Parathyroid adenoma (tissue), 2 donors: ENCODE results near the gene RPS27A.
"Not testable (repeated sequence)": the region's sequence is repeated elsewhere in the genome, so short reads cannot be mapped to it uniquely, and the experiment has no call there.

Experiments used
- H2AFZ ChIP-seq: fragments of 300-600 bp; sonication (generic); one replicate; pipeline ENCODE4 v1.7.0; 2017; ENCODE audit warnings: antibody characterized with exemption, mild to moderate bottlenecking
- H3K27ac ChIP-seq: fragments of 300-600 bp; sonication (generic); one replicate; pipeline ENCODE4 v1.7.0; 2017
- H3K27me3 ChIP-seq: fragments of 300-600 bp; sonication (generic); one replicate; pipeline ENCODE4 v1.7.0; 2017; ENCODE audit warnings: low read length; ENCODE audit not compliant: control insufficient read depth, insufficient read depth
- H3K36me3 ChIP-seq: fragments of 300-600 bp; sonication (generic); one replicate; pipeline ENCODE4 v1.7.0; 2017; ENCODE audit warnings: low read length; ENCODE audit not compliant: control insufficient read depth, insufficient read depth
- H3K4me1 ChIP-seq: fragments of 300-600 bp; sonication (generic); one replicate; pipeline ENCODE4 v1.7.0; 2017; ENCODE audit warnings: control low read depth
- H3K4me2 ChIP-seq: fragments of 300-600 bp; sonication (generic); one replicate; pipeline ENCODE4 v1.7.0; 2017; ENCODE audit warnings: low read length
- H3K4me3 ChIP-seq: fragments of 300-600 bp; sonication (generic); one replicate; pipeline ENCODE4 v1.7.0; 2017; ENCODE audit warnings: low read depth, low read length
- H3K79me2 ChIP-seq: fragments of 300-600 bp; sonication (generic); one replicate; pipeline ENCODE4 v1.7.0; 2017; ENCODE audit warnings: control low read depth
- H3K9ac ChIP-seq: fragments of 300-600 bp; sonication (generic); one replicate; pipeline ENCODE4 v1.7.0; 2017; ENCODE audit warnings: mild to moderate bottlenecking
- H3K9me3 ChIP-seq: fragments of 300-600 bp; sonication (generic); one replicate; pipeline ENCODE4 v1.7.0; 2017; ENCODE audit warnings: low read length; ENCODE audit not compliant: control insufficient read depth
- TF ChIP-seq, protein P1 (sequence below): fragments of 300-600 bp; sonication (generic); IDR thresholded peaks from one replicate; pipeline ENCODE4 v1.7.0; 2017; ENCODE audit warnings: antibody characterized with exemption, mild to moderate bottlenecking
- donor health status: primary hyperparathyroidism.

Gene RPS27A

DNA sequence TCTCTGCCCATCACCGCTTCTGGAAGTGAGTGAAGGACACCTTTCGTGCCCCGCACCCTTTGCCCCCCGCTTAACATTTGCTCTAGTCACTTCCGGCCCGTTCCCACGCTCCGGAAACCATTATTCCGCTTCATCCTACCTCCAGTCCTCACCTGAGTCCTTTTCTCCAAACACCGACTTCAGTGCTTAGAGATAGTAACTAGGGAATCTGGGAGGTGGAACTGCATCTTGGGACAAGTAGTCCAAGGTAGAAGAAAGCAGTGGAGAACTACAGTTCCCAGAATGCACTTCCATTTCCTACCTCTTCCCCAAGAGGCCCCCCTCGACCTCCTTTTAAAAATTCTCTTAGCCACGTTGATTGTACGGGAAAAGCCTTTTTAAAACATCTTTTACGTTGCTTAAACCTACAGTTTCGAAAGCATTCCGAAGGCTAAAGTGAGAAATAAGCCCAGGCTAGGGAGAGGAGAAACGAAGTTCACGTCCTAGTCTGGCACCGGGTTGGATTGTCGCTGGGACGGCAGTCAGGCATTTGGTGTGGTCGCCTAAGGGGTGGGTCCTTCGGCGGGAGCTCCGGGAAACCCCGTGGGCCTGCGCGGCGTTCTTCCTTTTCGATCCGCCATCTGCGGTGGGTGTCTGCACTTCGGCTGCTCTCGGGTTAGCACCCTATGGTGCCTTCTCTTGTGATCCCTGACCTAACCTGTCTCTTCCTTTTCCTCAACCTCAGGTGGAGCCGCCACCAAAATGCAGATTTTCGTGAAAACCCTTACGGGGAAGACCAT, at the start of gene RPS27A, which contains the start of gene CLHC1:
Gene RPS27A (plus strand): TSS at position 605 of the 779 bp plus-strand sequence. CDS start 137 bp downstream, at position 742.
Gene CLHC1 (minus strand): TSS at position 210 of the 779 bp plus-strand sequence. CDS start 9,882 bp downstream, outside the sequence.
- peaks cover 11% of the 10 kb centered on the region for H3K79me2 ChIP-seq
- TF ChIP-seq, protein P1, sequence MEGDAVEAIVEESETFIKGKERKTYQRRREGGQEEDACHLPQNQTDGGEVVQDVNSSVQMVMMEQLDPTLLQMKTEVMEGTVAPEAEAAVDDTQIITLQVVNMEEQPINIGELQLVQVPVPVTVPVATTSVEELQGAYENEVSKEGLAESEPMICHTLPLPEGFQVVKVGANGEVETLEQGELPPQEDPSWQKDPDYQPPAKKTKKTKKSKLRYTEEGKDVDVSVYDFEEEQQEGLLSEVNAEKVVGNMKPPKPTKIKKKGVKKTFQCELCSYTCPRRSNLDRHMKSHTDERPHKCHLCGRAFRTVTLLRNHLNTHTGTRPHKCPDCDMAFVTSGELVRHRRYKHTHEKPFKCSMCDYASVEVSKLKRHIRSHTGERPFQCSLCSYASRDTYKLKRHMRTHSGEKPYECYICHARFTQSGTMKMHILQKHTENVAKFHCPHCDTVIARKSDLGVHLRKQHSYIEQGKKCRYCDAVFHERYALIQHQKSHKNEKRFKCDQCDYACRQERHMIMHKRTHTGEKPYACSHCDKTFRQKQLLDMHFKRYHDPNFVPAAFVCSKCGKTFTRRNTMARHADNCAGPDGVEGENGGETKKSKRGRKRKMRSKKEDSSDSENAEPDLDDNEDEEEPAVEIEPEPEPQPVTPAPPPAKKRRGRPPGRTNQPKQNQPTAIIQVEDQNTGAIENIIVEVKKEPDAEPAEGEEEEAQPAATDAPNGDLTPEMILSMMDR: no peak

DNA sequence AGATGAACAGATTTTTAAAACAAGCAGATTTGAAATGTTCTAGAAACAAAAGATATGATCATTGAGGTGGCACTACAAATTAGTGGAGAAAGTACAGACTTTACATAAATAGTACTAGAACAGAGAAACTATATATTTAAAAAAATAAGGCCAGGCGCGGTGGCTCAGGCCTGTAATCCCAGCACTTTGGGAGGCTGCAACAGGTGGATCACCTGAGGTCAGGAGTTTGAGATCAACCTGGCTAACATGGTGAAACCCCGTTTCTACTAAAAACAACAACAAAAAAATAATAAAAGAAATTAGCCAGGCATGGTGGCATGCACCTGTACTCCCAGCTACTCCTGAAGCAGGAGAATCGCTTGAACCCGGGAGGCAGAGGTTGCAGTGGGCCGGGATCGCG, 45.7 kb upstream of the RPS27A start:
- not testable (repeated sequence) for H3K4me3 ChIP-seq, H3K27me3 ChIP-seq, H3K9ac ChIP-seq, H3K36me3 ChIP-seq, H3K79me2 ChIP-seq, H3K27ac ChIP-seq, H3K4me1 ChIP-seq, H2AFZ ChIP-seq, H3K9me3 ChIP-seq, H3K4me2 ChIP-seq

More for the DNA sequence above, at the start of gene RPS27A, which contains the start of gene CLHC1:
- H3K4me2 ChIP-seq: peak within 1 kb of the TSS; percentile 95
- peaks cover 2% of the 10 kb centered on the region for H3K36me3 ChIP-seq
- H3K9me3 ChIP-seq: no peaks in the 10 kb centered on the region
- peak within 1 kb of the TSS; percentile 98 for H3K27ac ChIP-seq
- H3K4me3 ChIP-seq: peak within 1 kb of the TSS; percentile 89
- peak within 1 kb of the TSS; percentile 96 for H2AFZ ChIP-seq
- H3K4me1 ChIP-seq: peaks cover 8% of the 10 kb centered on the region
- H3K9ac ChIP-seq: peak within 1 kb of the TSS; percentile 51
- H3K27me3 ChIP-seq: no peaks in the 10 kb centered on the region

DNA sequence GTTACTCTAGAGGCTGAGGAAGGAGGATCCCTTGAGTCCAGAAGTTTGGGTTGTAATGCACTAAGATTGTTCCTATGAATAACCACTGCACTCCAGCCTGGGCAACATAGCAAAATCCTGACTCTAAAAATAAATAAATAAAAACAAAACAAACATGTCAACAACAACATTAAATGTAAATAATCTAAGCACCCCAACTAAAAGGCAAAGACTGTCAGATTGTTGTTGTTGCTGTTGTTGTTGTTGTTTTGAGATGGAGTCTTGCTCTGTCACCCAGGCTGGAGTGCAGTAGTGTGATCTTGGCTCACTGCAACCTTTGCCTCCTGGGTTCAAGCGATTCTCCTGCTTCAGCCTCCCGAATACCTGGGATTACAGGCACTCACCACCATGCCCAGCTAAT, 40.6 kb upstream of the RPS27A start:
- not testable (repeated sequence) for H3K27me3 ChIP-seq, H3K79me2 ChIP-seq, H3K9me3 ChIP-seq, H3K27ac ChIP-seq, H2AFZ ChIP-seq, H3K4me1 ChIP-seq, H3K4me3 ChIP-seq, H3K4me2 ChIP-seq, H3K9ac ChIP-seq, H3K36me3 ChIP-seq

DNA sequence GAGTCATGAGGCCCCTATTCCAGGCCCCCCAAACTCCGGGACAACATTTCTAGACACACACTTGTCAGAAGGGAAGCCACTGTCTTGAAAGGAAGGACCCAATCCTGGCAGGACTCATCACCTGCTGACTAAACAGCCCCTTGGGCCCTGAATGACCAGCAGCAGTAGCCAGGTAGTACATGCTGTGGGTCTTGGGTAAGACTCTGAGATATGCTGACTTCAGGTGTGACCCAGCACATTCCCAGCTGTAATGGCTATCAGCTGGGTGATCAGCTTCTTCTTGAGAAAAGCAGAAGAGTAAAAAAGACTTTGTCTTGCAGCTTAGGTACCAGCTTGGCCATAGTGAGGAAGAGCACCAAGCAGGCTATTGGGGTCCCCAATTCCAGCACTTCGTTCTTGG, 36.0 kb upstream of the RPS27A start:
- Histone ChIP-seq H3K27me3 (no peaks in the 10 kb centered on the region), H3K4me2 (no peak overlapping the region), H3K9ac (no peak overlapping the region), H3K4me3 (no peak overlapping the region), H3K79me2 (no peaks in the 10 kb centered on the region), H3K36me3 (no peaks in the 10 kb centered on the region), H3K9me3 (no peaks in the 10 kb centered on the region), H3K4me1 (no peaks in the 10 kb centered on the region), H3K27ac (no peak overlapping the region), H2AFZ (no peak overlapping the region)
- TF ChIP-seq, protein P1: no peak

DNA sequence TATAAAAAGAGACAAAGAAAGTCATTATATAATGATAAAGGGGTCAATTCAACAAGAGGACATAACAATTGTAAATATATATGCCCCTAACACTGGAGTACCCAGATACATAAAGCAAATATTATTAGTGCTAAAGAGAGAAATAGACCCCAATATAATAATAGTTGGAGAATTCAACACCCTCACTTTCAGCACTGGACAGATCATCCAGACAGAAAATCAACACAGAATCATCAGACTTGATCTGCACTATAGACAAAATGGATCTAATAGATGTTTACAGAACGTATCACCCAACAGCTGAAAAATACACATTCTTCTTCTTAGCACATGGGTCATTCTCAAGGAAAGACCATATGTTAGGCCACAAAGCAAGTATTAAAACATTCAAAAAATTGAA, 32.1 kb upstream of the RPS27A start:
- H3K4me2 ChIP-seq: no peak overlapping the region
- H3K9ac ChIP-seq: no peak overlapping the region
- no peak overlapping the region for H3K4me3 ChIP-seq
- TF ChIP-seq, protein P1: no peak
- no peak overlapping the region for H3K27ac ChIP-seq
- H3K36me3 ChIP-seq: no peaks in the 10 kb centered on the region
- no peaks in the 10 kb centered on the region for H3K4me1 ChIP-seq
- no peak overlapping the region for H2AFZ ChIP-seq
- H3K79me2 ChIP-seq: no peaks in the 10 kb centered on the region
- H3K9me3 ChIP-seq: no peaks in the 10 kb centered on the region
- no peaks in the 10 kb centered on the region for H3K27me3 ChIP-seq
